H9 (cell line): ENCODE measurements around the gene CHRDL1. TPM values are rescaled to one million over a fixed set of nuclear protein-coding genes. Genes with fewer than 3 reads are reported as not detected.

ENCODE experiments used
- DNase-seq: peaks from one replicate; pipeline ENCODE4 v3.0.0-alpha.2; 2017
- H2AFZ ChIP-seq: one replicate; pipeline ENCODE4 v1.6.1; 2013; ENCODE audit warnings: mild to moderate bottlenecking, low read length, control low read depth, moderate library complexity
- H2AK5ac ChIP-seq: 2 replicates; pipeline ENCODE4 v1.6.1; 2013; ENCODE audit warnings: low read length, control low read depth, mixed read lengths; ENCODE audit not compliant: insufficient read length
- H2BK120ac ChIP-seq: one replicate; pipeline ENCODE4 v1.6.1; 2013; ENCODE audit warnings: low read depth, mild to moderate bottlenecking, low read length, control low read depth, inconsistent platforms; ENCODE audit not compliant: poor library complexity, severe bottlenecking
- H2BK12ac ChIP-seq: 2 replicates; pipeline ENCODE4 v1.6.1; 2013; ENCODE audit warnings: low read length, control low read depth, mixed read lengths, low read depth; ENCODE audit not compliant: insufficient read length
- H2BK15ac ChIP-seq: 2 replicates; pipeline ENCODE4 v1.6.1; 2013; ENCODE audit warnings: low read depth, low read length, control low read depth
- H2BK20ac ChIP-seq: one replicate; pipeline ENCODE4 v1.6.1; 2013; ENCODE audit warnings: low read depth, mild to moderate bottlenecking, low read length, control low read depth, inconsistent platforms; ENCODE audit not compliant: poor library complexity, severe bottlenecking
- H2BK5ac ChIP-seq: 2 replicates; pipeline ENCODE4 v1.6.1; 2013; ENCODE audit warnings: low read length, control low read depth, mixed read lengths; ENCODE audit not compliant: insufficient read length
- H3K14ac ChIP-seq: 2 replicates; pipeline ENCODE4 v1.6.1; 2013; ENCODE audit warnings: low read length, control low read depth; ENCODE audit not compliant: insufficient read depth
- H3K18ac ChIP-seq: 2 replicates; pipeline ENCODE4 v1.6.1; 2013; ENCODE audit warnings: low read depth, mild to moderate bottlenecking, mixed read lengths, low read length, control low read depth; ENCODE audit not compliant: insufficient read length
- H3K23ac ChIP-seq: 2 replicates; pipeline ENCODE4 v1.6.1; 2013; ENCODE audit warnings: low read length, control low read depth, mixed read lengths, low read depth; ENCODE audit not compliant: insufficient read length
- H3K23me2 ChIP-seq: 2 replicates; pipeline ENCODE4 v1.6.1; 2013; ENCODE audit warnings: low read depth, mild to moderate bottlenecking, mixed read lengths, low read length, control low read depth; ENCODE audit not compliant: insufficient read length, poor library complexity, severe bottlenecking
- H3K27ac ChIP-seq: 2 replicates; pipeline ENCODE4 v1.5.1; 2013; ENCODE audit warnings: low read length, control low read depth, mixed read lengths, low read depth; ENCODE audit not compliant: insufficient read length
- H3K27me3 ChIP-seq: 2 replicates; pipeline ENCODE4 v1.6.1; 2013; ENCODE audit warnings: low read length, control low read depth, inconsistent platforms; ENCODE audit not compliant: insufficient read depth
- H3K4ac ChIP-seq: 2 replicates; pipeline ENCODE4 v1.6.1; 2013; ENCODE audit warnings: low read depth, mild to moderate bottlenecking, control low read depth, inconsistent platforms, low read length, moderate library complexity
- H3K4me1 ChIP-seq: 2 replicates; pipeline ENCODE4 v1.6.1; 2013; ENCODE audit warnings: low read length, control low read depth, inconsistent platforms; ENCODE audit not compliant: insufficient read depth
- H3K4me2 ChIP-seq: 2 replicates; pipeline ENCODE4 v1.6.1; 2013; ENCODE audit warnings: low read length, control low read depth, mixed read lengths; ENCODE audit not compliant: insufficient read length, insufficient read depth
- H3K56ac ChIP-seq: 2 replicates; pipeline ENCODE4 v1.6.1; 2013; ENCODE audit warnings: low read depth, mild to moderate bottlenecking, mixed read lengths, low read length, control low read depth; ENCODE audit not compliant: insufficient read length
- H3K79me1 ChIP-seq: 2 replicates; pipeline ENCODE4 v1.6.1; 2013; ENCODE audit warnings: low read depth, mild to moderate bottlenecking, moderate library complexity, low read length, control low read depth, inconsistent platforms; ENCODE audit not compliant: insufficient read depth, poor library complexity, severe bottlenecking
- H3K79me2 ChIP-seq: 2 replicates; pipeline ENCODE4 v1.6.1; 2013; ENCODE audit warnings: low read length, control low read depth, inconsistent platforms; ENCODE audit not compliant: insufficient read depth
- H3K9ac ChIP-seq: 2 replicates; pipeline ENCODE4 v1.6.1; 2013; ENCODE audit warnings: low read length, control low read depth, mixed read lengths; ENCODE audit not compliant: insufficient read length; ENCODE audit errors: extremely low read depth
- H3K9me3 ChIP-seq: one replicate; pipeline ENCODE4 v1.6.1; 2013; ENCODE audit warnings: low read depth, low read length, inconsistent platforms; ENCODE audit not compliant: control insufficient read depth
- H3T11ph ChIP-seq: one replicate; pipeline ENCODE4 v1.6.1; 2013; ENCODE audit warnings: mild to moderate bottlenecking, low read length, control low read depth, inconsistent platforms
- H4K20me1 ChIP-seq: one replicate; pipeline ENCODE4 v1.6.1; 2013; ENCODE audit not compliant: control insufficient read depth, insufficient read length, insufficient read depth
- H4K5ac ChIP-seq: 2 replicates; pipeline ENCODE4 v1.6.1; 2013; ENCODE audit warnings: low read depth, mild to moderate bottlenecking, mixed read lengths, low read length, control low read depth; ENCODE audit not compliant: insufficient read length
- H4K8ac ChIP-seq: replicated peaks from 2 replicates; pipeline ENCODE4 v1.6.1; 2013; ENCODE audit warnings: low read length, control low read depth, mixed read lengths, low read depth; ENCODE audit not compliant: insufficient read length
- H4K91ac ChIP-seq: 2 replicates; pipeline ENCODE4 v1.6.1; 2013; ENCODE audit warnings: low read depth, mild to moderate bottlenecking, moderate library complexity, mixed read lengths, low read length, control low read depth; ENCODE audit not compliant: insufficient read length
- H3K27ac Mint-ChIP-seq, 3 experiments: 2 replicates in 2 of 3; 3 replicates in 1 of 3; pipeline ENCODE4 v1.8.0; 2020 to 2021; ENCODE audit warnings: mixed read lengths in 3 of 3, mild to moderate bottlenecking in 1 of 3, moderate library complexity in 1 of 3
- H3K27me3 Mint-ChIP-seq: 2 replicates; pipeline ENCODE4 v1.8.0; 2021; ENCODE audit warnings: low read depth, mild to moderate bottlenecking, moderate library complexity, mixed read lengths
- H3K36me3 Mint-ChIP-seq, 3 experiments: 2 replicates in 2 of 3; 3 replicates in 1 of 3; pipeline ENCODE4 v1.8.0; 2020 to 2021; ENCODE audit warnings: low read depth in 3 of 3, mixed read lengths in 3 of 3; ENCODE audit not compliant: insufficient read depth in 1 of 3
- H3K4me1 Mint-ChIP-seq, 2 experiments: 2 replicates each; pipeline ENCODE4 v1.8.0; 2020; ENCODE audit warnings: mixed read lengths in 2 of 2
- H3K4me3 Mint-ChIP-seq, 2 experiments: 2 replicates in 1 of 2; 3 replicates in 1 of 2; pipeline ENCODE4 v1.8.0; 2020 to 2021; ENCODE audit warnings: mild to moderate bottlenecking in 2 of 2, mixed read lengths in 2 of 2, moderate library complexity in 1 of 2
- H3K9me3 Mint-ChIP-seq, 2 experiments: 2 replicates in 1 of 2; 3 replicates in 1 of 2; pipeline ENCODE4 v1.8.0; 2020; ENCODE audit warnings: mild to moderate bottlenecking in 2 of 2, mixed read lengths in 2 of 2, moderate library complexity in 1 of 2
- CTCF ChIP-seq: fragments of 200-600 bp; sonication (generic); conservative IDR thresholded peaks from 3 replicates; pipeline ENCODE4 v1.8.0; 2021; ENCODE audit warnings: antibody characterized with exemption, mild to moderate bottlenecking
- WGBS: extraction: QIAGEN DNeasy Blood & Tissue Kit; methylation state at CpG from one replicate; pipeline ENCODE4 v1.1.7; 2013; ENCODE audit warnings: missing lambda C conversion rate, low lambda C conversion rate, mixed read lengths; ENCODE audit not compliant: insufficient read length; ENCODE audit errors: extremely low coverage; 5-methylcytosine and 5-hydroxymethylcytosine counted together
- total RNA-seq: library from RNA; stranded (reverse); gene quantifications from 2 replicates; pipeline ENCODE4 v1.2.1, GENCODE V29; 2021

Gene CHRDL1
- total RNA-seq, 1 experiment from 2014 or later, result 11.8 TPM

DNA sequence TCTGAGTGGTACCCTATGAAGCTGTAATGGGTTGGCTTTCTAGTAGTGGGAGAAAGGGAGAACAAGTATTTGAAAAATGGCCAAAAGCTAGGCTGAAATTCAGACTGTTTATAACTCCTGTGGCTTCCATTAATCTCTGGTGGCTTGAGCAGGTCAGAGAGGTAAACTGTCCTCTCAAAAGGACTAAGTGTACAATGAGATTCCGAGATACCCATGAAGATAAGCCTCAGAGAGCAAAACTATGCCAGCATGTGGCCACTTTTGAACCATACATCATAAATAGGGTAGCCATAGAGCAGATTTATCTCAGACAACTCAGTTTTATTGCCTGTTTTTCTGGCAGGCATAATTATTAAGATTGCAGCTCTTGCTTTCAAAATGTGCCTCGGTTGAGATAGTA is 89.2 kb downstream of the CHRDL1 start:
- H3K23ac ChIP-seq, result no peak overlapping the region
- H3K14ac ChIP-seq, result no peak overlapping the region
- no peak overlapping the region for H3K9ac ChIP-seq
- H3K27ac Mint-ChIP-seq, result no peak overlapping the region
- WGBS, result no CpG with 5 or more reads among the region's 2 CpGs
- no peak overlapping the region for H2AFZ ChIP-seq
- H3K79me2 ChIP-seq, result no peaks in the 10 kb centered on the region
- H3K4me2 ChIP-seq, result no peak overlapping the region
- H3K9me3 Mint-ChIP-seq, result no peaks in the 10 kb centered on the region; a peak in 1 of 5 replicates
- H3K56ac ChIP-seq, result no peak overlapping the region
- H3K79me1 ChIP-seq, result no peaks in the 10 kb centered on the region
- no peaks in the 10 kb centered on the region for H3K27me3 Mint-ChIP-seq
- H4K20me1 ChIP-seq, result no peaks in the 10 kb centered on the region
- no peak overlapping the region for H4K5ac ChIP-seq
- no peak overlapping the region for H2BK15ac ChIP-seq
- TF ChIP-seq CTCF, result no peak
- no peaks in the 10 kb centered on the region for H3K9me3 ChIP-seq
- H4K91ac ChIP-seq, result no peak overlapping the region
- H2BK12ac ChIP-seq, result no peak overlapping the region
- H3K18ac ChIP-seq, result no peak overlapping the region
- peaks cover 0 to 5% (median 3%) of the 10 kb centered on the region in 3 experiments; a peak in 2 of 7 replicates for H3K36me3 Mint-ChIP-seq
- peaks cover 0 to 2% of the 10 kb centered on the region in 2 experiments; a peak in 1 of 4 replicates for H3K4me1 Mint-ChIP-seq
- no peaks in the 10 kb centered on the region for H3K23me2 ChIP-seq
- H3K27ac ChIP-seq, result no peak overlapping the region
- H4K8ac ChIP-seq, result no peak overlapping the region
- no peak for DNase-seq
- H2BK5ac ChIP-seq, result no peak overlapping the region
- no peak overlapping the region for H2AK5ac ChIP-seq
- no peak overlapping the region for H3K4ac ChIP-seq
- H2BK120ac ChIP-seq, result no peak overlapping the region
- H3K27me3 ChIP-seq, result no peaks in the 10 kb centered on the region
- H3K4me1 ChIP-seq, result no peaks in the 10 kb centered on the region
- H3K4me3 Mint-ChIP-seq, result no peak overlapping the region
- no peak overlapping the region for H3T11ph ChIP-seq
- H2BK20ac ChIP-seq, result no peak overlapping the region
